ENCODE results near the gene ARHGAP29. TPM values are rescaled to one million over a fixed set of nuclear protein-coding genes. Genes with fewer than 3 reads are reported as not detected.

The ARHGAP29 gene
- total RNA-seq, 4 donors from 2014 or later, result 4.1 to 8.9 (median 5.4) TPM

DNA sequence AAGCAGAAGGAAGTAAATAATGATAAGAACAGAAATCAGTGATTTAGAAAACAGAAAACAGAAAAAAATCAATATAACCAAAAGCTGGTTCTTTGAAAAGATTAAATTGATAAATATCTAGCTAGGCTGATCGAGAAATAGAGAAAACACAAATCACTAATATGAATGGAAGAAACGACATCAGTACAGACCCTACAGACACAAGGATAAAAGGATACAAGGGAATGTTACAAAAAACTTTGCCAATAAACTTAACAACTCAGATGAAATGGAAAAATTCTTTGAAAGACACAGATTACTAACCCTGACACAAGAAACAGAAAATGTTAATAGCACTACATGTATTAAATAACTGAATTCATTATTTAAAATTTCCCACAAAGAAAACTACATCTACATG lies 6.3 kb upstream of the ARHGAP29 start:
- H3K4me3 ChIP-seq, result no peak overlapping the region
- H3K27ac ChIP-seq, result no peak overlapping the region
- H3K9me3 ChIP-seq, result no peaks in the 10 kb centered on the region
- WGBS, 2 donors (ENCODE audit: low coverage in 1 of 2), result 70 to 92% methylated on average over 2 of the region's 2 CpGs
- intact Hi-C loops (cut with DNase I; ENCODE audit: low total_unique reads), result loop anchor here (10.0 kb wide), 1 partner anchor 199 kb away; no protein-coding TSS in a partner anchor
- TF ChIP-seq, protein P1, sequence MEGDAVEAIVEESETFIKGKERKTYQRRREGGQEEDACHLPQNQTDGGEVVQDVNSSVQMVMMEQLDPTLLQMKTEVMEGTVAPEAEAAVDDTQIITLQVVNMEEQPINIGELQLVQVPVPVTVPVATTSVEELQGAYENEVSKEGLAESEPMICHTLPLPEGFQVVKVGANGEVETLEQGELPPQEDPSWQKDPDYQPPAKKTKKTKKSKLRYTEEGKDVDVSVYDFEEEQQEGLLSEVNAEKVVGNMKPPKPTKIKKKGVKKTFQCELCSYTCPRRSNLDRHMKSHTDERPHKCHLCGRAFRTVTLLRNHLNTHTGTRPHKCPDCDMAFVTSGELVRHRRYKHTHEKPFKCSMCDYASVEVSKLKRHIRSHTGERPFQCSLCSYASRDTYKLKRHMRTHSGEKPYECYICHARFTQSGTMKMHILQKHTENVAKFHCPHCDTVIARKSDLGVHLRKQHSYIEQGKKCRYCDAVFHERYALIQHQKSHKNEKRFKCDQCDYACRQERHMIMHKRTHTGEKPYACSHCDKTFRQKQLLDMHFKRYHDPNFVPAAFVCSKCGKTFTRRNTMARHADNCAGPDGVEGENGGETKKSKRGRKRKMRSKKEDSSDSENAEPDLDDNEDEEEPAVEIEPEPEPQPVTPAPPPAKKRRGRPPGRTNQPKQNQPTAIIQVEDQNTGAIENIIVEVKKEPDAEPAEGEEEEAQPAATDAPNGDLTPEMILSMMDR (IDR thresholded peaks at IDR 0.05), result no peak
- TF ChIP-seq POLR2AphosphoS5 (IDR thresholded peaks at IDR 0.05), result no peak
- no peak for TF ChIP-seq POLR2A (IDR thresholded peaks at IDR 0.05)
- DNase-seq, result no peak
- peaks cover 97% of the 10 kb centered on the region for H3K27me3 ChIP-seq
- peaks cover 3 to 11% (median 10%) of the 10 kb centered on the region in 4 donors for H3K4me1 ChIP-seq
- H3K36me3 ChIP-seq, result no peaks in the 10 kb centered on the region
- in situ Hi-C loops (cut with MboI; ENCODE audit: low pct_ligation_motif_present in 1 of 4, low pct_unique_long_range_greater_than_20kb in 1 of 4, low sequenced_read_pairs in 3 of 4), result loop anchor here in 1 of 4 donors (25.0 kb wide), 1 partner anchor 181 kb away; no protein-coding TSS in a partner anchor

- in situ Hi-C loops (cut with MboI; ENCODE audit: low pct_ligation_motif_present in 1 of 4, low pct_unique_long_range_greater_than_20kb in 1 of 4, low sequenced_read_pairs in 3 of 4), result loop anchor here in 1 of 4 donors (25.0 kb wide), 1 partner anchor 179 kb away; no protein-coding TSS in a partner anchor
- H3K36me3 ChIP-seq, result no peaks in the 10 kb centered on the region
- peaks cover 0 to 18% (median 6%) of the 10 kb centered on the region in 4 donors for H3K4me1 ChIP-seq
- TF ChIP-seq EP300 (IDR thresholded peaks at IDR 0.05; ENCODE audit: low read depth) (no peak), POLR2AphosphoS5 (IDR thresholded peaks at IDR 0.05) (no peak), POLR2A (IDR thresholded peaks at IDR 0.05) (no peak)
- TF ChIP-seq, protein P1 (IDR thresholded peaks at IDR 0.05), result no peak
- H3K4me3 ChIP-seq, result no peak overlapping the region
- peaks cover 95% of the 10 kb centered on the region for H3K27me3 ChIP-seq
- no peaks in the 10 kb centered on the region for H3K9me3 ChIP-seq
- no peak overlapping the region for H3K27ac ChIP-seq
- no peak for DNase-seq
- intact Hi-C loops (cut with DNase I; ENCODE audit: low total_unique reads), result loop anchor here (10.0 kb wide), 1 partner anchor 196 kb away; no protein-coding TSS in a partner anchor
Measured at GRCh38 chr1:94240822-94241221, 3.4 kb upstream of the ARHGAP29 start.

DNA sequence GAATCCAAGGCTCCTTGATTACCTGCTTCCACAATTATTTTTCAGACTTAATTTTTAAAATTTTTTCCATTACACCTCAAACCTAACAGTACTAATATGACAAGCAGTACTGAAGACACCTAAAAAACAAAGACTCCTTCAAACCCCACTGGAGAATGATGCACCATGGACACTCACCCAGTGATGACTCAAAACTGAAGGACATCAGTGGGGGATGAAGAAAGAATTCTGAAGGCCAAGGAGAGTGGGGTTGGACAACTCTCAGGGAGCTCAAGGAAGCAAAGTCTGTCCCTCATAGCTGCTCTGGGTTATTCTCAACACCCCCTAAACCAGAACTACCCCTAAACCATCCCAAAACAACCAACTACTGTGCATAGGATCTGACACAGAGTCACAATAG lies 2.4 kb upstream of the ARHGAP29 start:
- in situ Hi-C loops (cut with MboI; ENCODE audit: low pct_ligation_motif_present in 1 of 4, low pct_unique_long_range_greater_than_20kb in 1 of 4, low sequenced_read_pairs in 3 of 4) (loop anchor here in 1 of 4 donors (25.0 kb wide), 1 partner anchor 177 kb away; no protein-coding TSS in a partner anchor), intact Hi-C loops (cut with DNase I; ENCODE audit: low total_unique reads) (loop anchor here (10.0 kb wide), 2 partner anchors 175 to 195 kb away; no protein-coding TSS in a partner anchor)
- DNase-seq, result no peak
- Histone ChIP-seq H3K9me3 (no peaks in the 10 kb centered on the region), H3K27me3 (peaks cover 95% of the 10 kb centered on the region), H3K4me1 (peaks cover 0 to 18% (median 7%) of the 10 kb centered on the region in 4 donors), H3K36me3 (no peaks in the 10 kb centered on the region), H3K27ac (no peak overlapping the region), H3K4me3 (no peak overlapping the region)
- TF ChIP-seq POLR2AphosphoS5 (IDR thresholded peaks at IDR 0.05), result no peak

DNA sequence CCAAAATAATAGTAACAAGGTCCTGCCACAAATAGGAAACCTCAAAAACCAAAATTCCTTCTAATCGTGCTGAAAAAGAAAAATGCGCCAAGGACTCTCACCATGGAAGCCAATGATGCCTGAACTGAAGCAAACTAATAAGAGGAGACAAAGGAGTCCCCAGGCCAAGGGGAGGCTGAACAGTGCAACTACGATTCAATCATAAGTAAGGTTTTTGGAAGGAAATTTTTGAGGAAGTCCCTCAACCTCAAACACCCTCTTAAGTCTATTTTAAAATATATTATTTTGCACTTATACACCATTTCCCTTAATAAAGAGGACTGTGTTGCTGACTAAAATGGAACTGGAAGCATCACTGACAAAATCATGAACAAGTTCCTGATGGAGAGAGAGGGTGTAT lies 1.7 kb upstream of the ARHGAP29 start:
- no peak for TF ChIP-seq POLR2A (IDR thresholded peaks at IDR 0.05)
- no peak for TF ChIP-seq EP300 (IDR thresholded peaks at IDR 0.05; ENCODE audit: low read depth)
- no peak for TF ChIP-seq POLR2AphosphoS5 (IDR thresholded peaks at IDR 0.05)
- TF ChIP-seq, protein P1 (IDR thresholded peaks at IDR 0.05), result no peak
- H3K27me3 ChIP-seq, result peaks cover 95% of the 10 kb centered on the region
- DNase-seq, result no peak
- no peak overlapping the region for H3K27ac ChIP-seq
- H3K9me3 ChIP-seq, result no peaks in the 10 kb centered on the region
- no peak overlapping the region for H3K4me3 ChIP-seq
- intact Hi-C loops (cut with DNase I; ENCODE audit: low total_unique reads), result loop anchor here (10.0 kb wide), 1 partner anchor 174 kb away; no protein-coding TSS in a partner anchor
- WGBS, 2 donors (ENCODE audit: low coverage in 1 of 2), result 76% methylated on average over 3 of the region's 3 CpGs
- no peaks in the 10 kb centered on the region for H3K36me3 ChIP-seq
- peaks cover 0 to 18% (median 7%) of the 10 kb centered on the region in 4 donors for H3K4me1 ChIP-seq
- in situ Hi-C loops (cut with MboI; ENCODE audit: low pct_ligation_motif_present in 1 of 4, low pct_unique_long_range_greater_than_20kb in 1 of 4, low sequenced_read_pairs in 3 of 4), result loop anchor here in 1 of 4 donors (25.0 kb wide), 1 partner anchor 177 kb away; no protein-coding TSS in a partner anchor
